Measurements from ENCODE around the gene GLG1.

GLG1 gene

GRCh38 chr16:74637742-74638453, 31.0 kb upstream of the GLG1 start:
- TF ChIP-seq CTCF (IDR thresholded peaks at IDR 0.05): no peak

GRCh38 chr16:74635303-74635702, 28.4 kb upstream of the GLG1 start:
- TF ChIP-seq CTCF (IDR thresholded peaks at IDR 0.05): no peak

GRCh38 chr16:74633686-74634085, 26.8 kb upstream of the GLG1 start:
- TF ChIP-seq CTCF (IDR thresholded peaks at IDR 0.05): no peak

GRCh38 chr16:74627506-74628220, 20.7 kb upstream of the GLG1 start:
- TF ChIP-seq CTCF (IDR thresholded peaks at IDR 0.05): no peak

GRCh38 chr16:74626741-74627416, 20.0 kb upstream of the GLG1 start:
- no peak for TF ChIP-seq CTCF (IDR thresholded peaks at IDR 0.05)

- no peak for TF ChIP-seq CTCF (IDR thresholded peaks at IDR 0.05)
These were observed 18.8 kb upstream of the GLG1 start for GRCh38 chr16:74625500-74626350.

GRCh38 chr16:74623839-74624235, 16.9 kb upstream of the GLG1 start:
- no peak for TF ChIP-seq CTCF (IDR thresholded peaks at IDR 0.05)

Data from LNCAP (cell line).